Muscle of back (tissue), 11 donors: ENCODE data around the gene SYCE3. TPM values are rescaled to one million over a fixed set of nuclear protein-coding genes. Genes with fewer than 3 reads are reported as not detected.
A peak's percentile ranks its signal among the peaks of the same experiment; 100 is the strongest.
"Not testable (repeated sequence)": the region's sequence is repeated elsewhere in the genome, so short reads cannot be mapped to it uniquely, and the experiment has no call there.

Experiments used
- DNase-seq, 3 donors: peaks; one replicate each; pipeline versions ENCODE4 v3.0.0 to v3.0.0-alpha.2; 2013
- polyA plus RNA-seq, 10 donors: library from polyadenylated mRNA; unstranded; fragments of 120-200 nt; gene quantifications; one replicate each; pipeline ENCODE4 v1.2.1, GENCODE V29; 2013; ENCODE audit not compliant: insufficient read length in 10 of 10

The SYCE3 gene
- polyA plus RNA-seq, 10 donors: not detected

DNA sequence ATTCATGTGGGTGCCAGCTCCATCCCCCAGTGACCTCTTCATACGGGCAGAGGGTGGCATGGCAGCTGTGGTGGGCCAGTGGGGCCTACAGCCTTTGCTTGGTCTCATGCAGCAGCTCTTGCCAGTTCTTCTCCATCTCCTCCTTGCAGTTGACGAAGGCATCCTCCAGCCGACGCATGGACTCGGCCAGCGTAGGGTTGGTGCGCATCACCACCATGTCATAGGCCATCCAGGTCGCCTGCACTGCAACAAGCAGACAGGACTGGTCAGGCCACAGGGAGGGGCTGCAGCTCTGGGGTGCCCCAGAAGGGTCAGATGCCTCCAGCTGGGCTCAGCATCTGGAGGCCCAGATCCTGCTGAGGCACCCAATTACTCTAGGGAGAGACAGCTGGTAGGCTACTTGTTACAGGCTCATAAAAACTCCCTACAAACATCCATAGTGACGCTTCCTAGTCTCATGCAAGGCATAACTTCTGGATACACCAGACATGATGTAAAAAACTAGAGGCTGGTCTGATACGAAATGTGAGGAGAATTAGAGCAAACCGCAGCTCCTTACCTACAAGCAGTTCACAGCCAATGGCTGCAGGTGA, 11.5 kb downstream of the SYCE3 start:
- no peak for DNase-seq

DNA sequence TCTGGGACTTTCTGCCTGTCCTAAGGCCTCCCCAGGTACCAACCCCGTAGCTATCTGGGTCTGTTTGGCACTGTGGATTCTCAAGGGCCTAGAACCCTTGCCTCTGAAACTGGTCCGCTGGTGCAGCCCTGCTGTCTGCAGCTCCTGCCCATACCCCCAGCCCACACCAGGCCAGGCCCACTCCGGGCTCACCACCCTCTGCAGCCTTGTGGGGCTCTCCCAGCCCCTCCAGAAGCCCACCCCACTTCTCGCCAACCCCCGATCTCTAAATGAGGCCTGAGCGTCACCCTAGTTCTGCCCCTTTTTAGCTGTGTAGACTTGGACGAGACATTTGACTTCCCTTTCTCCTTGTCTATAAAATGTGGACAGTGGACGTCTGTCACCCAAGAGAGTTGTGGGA, 12.3 kb downstream of the SYCE3 start:
- no peak for DNase-seq

DNA sequence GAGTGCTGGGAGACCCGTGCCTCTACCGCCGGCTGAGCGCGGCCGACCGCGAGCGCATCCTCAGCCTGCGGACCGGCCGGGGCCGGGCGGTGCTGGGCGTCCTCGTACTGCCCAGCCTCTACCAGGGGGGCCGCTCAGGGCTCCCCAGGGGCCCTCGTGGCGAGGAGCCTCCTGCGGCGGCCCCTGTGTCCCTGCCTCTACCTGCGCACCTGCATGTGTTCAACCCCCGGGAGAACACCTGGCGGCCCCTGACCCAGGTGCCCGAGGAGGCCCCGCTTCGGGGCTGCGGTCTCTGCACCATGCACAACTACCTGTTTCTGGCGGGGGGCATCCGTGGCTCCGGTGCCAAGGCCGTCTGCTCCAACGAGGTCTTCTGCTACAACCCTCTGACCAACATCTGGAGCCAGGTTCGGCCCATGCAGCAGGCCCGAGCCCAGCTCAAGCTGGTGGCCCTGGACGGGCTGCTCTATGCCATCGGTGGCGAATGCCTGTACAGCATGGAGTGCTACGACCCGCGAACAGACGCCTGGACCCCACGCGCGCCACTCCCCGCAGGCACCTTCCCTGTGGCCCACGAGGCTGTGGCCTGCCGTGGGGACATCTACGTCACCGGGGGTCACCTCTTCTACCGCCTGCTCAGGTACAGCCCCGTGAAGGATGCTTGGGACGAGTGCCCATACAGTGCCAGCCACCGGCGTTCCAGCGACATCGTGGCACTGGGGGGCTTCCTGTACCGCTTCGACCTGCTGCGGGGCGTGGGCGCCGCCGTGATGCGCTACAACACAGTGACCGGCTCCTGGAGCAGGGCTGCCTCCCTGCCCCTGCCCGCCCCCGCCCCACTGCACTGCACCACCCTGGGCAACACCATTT, 13.6 kb downstream of the SYCE3 start:
- DNase-seq: no peak

DNA sequence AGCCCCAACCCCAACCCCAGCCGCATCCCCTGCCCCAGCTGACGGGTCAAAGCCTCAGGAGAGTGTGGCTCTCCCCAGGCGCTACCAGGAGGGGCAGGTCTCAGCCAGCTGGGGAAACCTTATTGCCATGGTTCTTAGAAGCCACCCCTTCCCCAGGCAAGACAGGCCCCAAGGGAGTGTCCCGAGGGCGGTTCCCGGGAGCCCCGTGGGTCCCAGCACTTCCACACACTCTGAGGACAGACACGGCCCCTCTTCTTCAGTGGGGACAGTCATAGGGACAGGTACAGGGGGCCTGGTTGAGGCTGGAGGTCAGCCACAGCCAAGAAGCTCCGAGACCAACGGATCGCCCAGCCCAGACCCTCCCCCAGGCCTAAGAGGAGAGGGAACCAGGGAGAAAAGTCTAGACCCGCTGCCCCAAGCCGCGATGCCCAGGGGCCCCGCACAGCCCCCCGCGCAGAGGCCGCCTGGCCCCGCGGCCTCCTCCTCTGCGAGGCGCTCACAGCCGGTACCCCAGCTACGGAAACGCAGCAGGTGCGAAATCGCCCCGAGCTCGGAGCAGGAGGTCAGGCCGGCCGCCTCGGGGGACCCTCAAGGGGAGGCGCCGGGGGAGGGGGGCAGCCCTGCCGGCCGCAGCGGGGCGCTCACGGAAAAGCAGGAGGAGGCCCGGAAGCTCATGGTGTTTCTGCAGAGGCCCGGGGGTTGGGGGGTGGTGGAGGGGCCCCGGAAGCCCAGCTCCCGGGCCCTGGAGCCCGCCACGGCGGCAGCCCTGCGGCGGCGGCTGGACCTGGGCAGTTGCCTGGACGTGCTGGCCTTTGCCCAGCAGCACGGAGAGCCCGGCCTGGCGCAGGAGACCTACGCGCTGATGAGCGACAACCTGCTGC, 14.4 kb downstream of the SYCE3 start:
- DNase-seq: no peak

DNA sequence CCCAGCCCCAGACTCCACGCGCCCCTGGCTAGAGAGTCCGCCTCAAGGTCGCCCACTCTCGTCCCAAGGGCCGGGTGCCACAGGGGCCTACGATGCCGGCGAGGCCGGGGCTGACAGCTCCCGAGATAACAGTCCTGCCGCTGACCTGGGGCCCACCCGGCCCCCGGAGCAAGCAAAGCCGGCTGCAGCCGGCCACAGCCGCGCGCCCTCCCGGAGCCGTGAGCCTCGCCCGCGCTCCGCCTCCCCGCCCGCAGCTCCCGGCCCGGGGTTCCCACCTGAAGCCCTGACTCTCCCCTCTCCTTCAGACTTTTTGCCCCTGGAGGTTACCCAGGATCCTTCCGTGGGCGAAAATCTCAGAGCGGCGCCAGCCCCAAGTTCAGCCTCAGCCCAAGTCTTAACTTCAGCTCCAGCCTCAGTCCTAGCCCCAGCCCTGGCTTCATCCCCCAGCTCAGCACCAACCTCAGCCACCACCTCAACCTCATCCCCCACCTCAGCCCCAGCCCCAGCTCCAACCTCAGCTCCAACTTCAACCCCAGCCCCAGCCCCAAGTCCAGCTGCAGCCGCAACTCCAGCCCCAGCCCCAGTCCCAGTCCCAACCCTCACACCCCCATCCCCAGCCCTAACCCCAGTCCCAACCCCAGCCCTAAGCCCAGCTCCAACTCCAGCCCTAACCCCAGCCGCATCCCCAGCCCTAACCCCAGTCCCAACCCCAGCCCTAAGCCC, 15.3 kb downstream of the SYCE3 start:
- DNase-seq: no peak

DNA sequence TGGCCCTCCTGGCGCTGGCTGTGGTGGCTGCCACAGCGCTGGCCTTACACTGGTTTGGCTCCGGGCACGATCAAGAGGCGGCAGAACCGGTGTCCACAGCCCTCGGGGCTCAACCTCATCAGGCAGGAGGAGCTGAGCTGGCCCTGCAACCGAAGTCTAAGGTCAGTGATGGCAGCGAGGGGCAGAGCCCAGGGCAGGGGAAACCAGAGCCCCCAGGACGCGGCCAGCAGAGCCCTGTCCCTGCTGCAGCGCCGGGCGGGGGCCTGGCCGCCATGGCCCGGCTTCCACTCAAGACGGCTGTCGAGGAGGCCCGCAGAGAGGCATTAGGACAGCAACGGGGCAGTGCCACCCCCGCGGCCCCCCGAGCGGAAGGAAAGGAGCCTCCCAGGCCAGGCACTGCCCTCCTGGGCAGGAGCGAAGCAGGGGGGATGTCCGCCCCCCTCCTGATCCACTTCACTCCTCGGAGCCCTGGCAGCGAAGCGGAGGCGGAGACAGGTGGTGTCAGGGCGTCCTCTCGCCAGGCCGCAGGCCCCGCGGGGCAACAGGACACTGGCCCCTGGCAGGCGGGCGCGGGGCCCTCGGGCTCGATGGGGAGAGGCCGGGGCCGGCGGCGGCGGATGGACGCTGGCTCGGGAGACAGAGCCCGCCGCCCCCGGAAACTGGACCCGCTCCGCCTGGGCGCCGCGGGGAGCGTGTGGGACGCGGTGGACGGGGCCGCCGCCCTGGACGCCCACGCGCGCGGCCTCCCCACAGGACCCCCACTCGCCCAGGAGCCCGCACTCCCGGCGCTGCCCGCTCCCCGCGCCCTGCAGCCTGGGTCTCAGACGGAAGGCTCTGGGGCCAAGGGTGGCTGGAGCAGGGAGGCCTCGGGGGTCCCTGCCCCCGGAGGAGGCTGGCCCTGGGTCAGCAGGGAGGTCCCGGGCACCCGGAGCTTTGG, 16.1 kb downstream of the SYCE3 start:
- no peak for DNase-seq

DNA sequence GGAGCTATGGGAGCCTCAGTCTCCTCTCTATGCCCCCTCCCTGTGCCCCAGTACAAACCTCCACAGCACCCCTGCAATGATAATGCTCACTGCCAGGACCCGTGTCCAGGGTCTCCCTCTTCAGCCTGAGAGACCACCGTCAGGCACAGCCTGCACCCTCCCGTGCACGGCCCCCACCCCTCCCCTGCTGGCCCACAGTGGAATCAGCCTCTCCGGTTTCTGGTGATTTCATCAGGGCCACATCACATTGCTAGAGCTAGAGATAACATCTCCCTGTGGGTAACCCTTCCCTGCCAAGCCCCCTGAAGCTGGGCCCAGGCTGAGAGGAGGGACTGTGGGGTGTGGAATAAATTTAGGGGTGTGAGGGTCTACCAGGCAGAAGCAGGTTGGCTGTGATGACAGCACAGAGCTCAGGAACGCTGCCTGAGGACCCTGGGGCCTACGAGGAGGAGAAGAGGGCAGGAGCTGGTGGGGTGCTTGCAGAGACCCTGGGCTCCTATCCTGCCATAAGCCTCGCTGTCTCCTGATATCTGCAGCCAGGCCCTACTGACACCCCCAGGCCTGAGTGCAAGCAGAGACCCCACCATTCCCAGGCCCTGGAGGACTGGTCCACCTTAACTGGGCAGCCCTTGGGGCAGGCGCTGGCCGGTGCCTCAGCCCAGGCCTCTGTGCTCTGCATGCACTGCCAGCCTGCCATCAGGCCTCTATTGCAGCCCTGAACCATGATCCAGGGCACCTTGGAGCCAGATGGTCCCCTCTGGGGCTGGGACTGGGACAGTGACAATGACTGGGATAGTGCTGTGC, 17.0 kb downstream of the SYCE3 start, which contains the start of gene KLHDC7B:
Gene KLHDC7B, plus strand, starts transcription at position 378 of the 804 bp plus-strand sequence. Its CDS starts 345 bp downstream, at position 723.
- DNase-seq: no peak

DNA sequence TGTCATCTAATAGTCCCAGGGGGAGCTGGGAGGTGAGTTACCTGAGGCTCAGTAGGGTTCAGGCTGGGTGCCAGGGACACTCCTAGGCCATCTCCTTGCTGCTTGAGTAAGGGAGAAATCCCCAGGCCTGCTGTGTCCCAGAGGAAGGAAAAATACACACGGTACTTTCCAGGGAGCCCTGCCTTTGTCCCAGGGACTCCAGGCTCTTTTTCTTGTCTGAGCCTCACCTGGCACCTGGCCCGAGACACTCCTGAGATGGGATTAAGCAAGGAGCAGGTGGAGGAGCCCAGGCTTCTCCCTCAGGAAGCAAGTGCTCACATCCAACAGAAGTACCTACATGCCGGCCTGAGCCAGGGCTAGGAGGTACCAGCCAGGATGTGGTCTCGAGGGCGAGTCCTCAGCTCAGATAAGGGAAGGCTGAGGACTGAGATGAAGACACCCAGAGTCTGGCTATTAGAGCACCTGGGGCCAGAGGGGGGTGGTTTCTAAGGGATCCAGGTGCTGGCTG, 17.9 kb downstream of the SYCE3 start:
- DNase-seq: no peak

DNA sequence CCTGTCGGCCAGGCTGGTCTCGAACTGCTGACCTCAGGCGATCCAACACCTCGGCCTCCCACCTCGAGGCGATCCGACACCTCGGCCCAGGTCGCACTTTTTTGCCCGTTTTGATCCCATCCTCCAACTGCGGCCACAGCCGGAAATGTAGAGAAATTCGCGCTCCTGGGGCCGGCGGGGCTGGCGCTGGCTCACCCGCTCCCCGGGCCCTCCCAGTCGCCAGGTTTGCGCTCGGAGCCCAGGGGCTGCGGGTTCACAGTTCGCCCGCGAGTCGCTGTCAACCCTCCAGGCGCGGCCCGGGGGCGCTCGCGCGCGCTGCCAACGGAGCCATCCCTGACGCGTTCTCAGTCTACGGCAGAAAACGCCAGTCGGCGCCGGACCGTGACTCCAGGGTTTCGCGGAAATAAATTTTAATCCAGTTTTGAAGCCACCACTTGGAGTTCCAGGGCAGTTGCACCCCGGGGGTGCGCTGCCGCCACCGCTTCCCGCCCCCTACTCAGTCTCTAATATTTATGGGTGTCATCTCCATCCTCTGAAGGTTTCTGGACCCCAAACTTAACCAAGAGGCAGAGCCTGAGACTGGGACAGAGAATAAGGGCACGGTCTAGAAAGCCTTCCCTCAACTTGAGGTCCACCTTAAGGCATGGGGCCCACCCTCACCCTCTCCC, 18.5 kb downstream of the SYCE3 start:
- peak in 1 of 3 donors; percentile 68 for DNase-seq

DNA sequence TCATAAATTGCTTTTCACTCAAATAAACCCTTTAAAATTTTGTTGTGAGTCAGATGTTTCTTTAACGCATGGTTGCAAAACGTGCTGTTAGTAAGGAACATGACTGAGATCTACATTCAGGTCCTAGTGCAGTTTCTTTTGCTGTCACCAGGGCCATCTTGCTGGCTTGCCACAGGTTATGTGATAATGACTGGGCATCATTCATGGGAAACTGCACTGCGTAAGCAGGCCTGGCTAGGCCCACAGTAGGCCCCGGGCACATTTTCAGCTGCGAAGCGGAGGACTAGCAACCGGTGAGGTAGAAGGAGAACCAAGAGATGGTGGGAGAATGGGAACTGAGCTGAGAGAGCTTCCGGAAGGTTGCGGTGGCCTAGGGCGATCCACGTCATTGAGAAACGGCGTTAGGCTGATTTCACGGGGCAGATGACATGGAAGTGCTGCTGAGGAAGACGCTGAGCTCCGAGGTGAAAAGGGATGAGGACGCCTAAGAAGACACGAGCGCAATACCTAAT, 20.2 kb downstream of the SYCE3 start:
- DNase-seq: no peak

DNA sequence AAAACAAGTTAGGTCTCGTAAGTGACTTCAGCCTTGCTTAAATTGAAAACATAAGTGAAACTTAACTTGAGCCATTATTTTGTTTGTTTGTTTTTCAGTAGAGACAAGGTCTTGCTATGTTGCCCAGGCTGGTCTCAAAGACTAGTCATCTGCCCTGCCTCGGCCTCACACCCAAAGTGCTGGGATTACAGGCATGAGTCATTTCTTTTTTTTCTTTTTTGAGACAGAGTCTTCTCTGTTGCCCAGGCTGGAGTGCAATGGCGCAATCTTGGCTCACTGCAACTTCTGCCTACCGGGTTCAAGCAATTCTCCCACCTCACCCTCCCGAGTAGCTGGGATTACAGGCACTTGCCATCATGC, 21.1 kb downstream of the SYCE3 start:
- DNase-seq: not testable (repeated sequence)

DNA sequence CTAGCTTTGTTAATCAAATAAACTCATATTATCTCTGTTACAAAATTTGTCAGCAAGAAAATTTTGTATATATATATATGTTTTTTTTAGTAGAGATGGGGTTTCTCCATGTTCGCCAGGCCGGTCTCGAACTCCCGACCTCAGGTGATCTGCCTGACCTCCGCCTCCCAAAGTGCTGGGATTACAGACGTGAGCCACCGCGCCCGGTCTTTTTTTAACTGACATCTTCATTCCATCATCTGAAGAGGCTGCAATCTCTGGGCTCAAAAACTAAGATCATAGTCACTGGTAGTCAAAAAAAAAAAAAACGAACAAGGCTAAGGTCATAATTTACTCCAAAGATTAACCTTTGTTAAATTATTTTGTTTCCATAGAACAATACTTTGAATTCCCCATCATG, 22.3 kb downstream of the SYCE3 start:
- DNase-seq: no peak

DNA sequence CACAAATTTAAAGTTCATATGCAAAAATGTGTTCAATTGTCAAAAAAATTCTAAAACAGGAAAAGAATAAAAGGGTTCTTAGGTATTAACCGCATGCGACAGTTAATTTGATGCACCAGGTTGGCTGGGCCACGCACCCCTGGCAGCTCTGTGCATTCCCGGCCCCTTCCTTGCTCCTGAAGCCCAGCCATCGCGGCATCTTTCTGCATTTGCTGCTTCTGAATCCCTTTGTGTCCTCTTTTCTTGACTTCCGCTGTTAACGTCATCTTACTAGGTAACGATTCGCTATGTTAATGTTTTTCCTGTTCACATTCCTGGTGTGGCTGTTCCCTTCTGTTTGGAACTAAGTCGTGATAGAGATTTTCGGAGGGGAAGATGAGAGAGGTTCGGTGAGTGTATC, 25.0 kb downstream of the SYCE3 start:
- no peak for DNase-seq

DNA sequence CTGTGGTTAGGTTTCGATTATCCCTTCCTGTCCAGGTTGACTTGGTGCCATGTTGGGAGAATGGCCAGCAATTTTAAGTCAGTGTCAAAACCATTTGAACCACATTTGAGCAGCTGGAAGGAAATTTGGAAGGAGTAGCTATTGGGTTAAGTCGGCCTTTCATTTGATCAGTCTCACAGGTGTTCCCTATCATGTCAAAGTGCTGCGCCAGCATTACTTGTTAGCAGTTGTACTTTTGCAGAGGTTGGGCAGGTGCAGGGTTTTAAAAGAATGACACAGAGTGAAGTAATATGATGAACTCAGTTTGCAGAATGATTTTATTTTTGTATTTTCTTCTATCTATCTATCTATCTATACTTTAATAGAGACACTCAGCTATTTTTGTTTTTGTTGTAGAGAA, 26.5 kb downstream of the SYCE3 start:
- DNase-seq: no peak

DNA sequence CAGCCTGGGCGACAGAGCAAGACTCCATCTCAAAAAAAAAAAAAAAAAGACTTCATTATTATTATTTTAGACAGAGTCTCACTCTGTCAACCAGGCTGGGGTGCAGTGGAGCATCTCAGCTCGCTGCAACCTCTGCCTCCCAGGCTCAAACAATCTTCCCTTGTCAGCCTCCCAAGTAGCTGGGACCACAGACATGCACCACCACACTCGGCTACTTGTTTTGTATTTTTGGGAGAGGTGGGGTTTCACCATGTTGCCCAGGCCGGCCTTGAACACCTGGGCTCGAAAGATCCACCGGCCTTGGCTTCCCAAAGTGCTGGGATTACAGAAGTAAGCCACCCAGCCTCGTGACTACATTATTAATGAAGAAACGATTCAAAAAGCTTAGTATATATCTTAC, 27.6 kb downstream of the SYCE3 start:
- DNase-seq: no peak

DNA sequence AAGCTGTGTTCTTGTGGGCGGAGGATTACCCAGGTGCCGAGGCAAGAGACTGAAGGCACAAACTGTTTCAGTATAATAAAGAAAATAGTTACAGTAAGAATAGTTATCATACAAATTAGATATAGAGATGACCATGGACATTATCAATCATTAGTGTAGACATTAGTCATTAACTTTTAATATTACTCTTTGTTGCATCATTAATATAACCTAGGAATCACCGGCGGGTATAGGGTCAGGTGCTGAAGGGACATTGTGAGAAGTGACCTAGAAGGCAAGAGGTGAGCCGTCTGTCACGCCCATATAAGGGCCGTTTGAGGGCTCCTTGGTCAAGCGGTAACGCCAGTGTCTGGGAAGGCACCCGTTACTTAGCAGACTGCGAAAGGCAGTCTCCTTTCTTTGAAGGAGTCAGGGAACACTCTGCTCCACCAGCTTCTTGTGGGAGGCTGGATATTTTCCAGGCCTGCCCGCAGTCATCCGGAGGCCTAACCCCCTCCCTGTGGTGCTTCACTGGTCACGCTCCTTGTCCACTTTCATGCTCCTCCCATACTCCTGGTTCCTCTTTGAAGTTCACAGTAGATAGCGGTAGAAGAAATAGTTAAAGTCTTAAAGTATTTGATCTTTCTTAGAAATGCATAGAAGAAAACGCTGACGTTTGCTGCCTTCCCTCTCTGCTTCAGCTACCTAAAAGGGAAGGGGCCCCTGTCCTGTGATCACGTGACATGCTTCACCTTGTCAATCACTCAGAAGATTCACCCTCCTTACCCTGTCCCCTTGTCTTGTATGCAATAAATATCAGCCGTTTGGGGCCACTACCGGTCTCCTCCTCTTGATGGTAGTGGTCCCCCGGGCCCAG, 28.6 kb downstream of the SYCE3 start:
- DNase-seq: not testable (repeated sequence)
